AG04449 (cell line): Measurements from ENCODE around the gene CCDC158.

Source experiments
- CTCF ChIA-PET: fragments of 350-600 bp; formaldehyde crosslinking; extraction: SDS; loops from one replicate; lab custom pipeline; 2021; ENCODE audit warnings: antibody characterized with exemption; lab: Yijun Ruan, JAX
- POLR2A ChIA-PET: fragments of 400-600, 350-600 bp; formaldehyde crosslinking; extraction: SDS; loops from one replicate; lab custom pipeline; 2020; ENCODE audit warnings: antibody characterized with exemption, inconsistent platforms; lab: Yijun Ruan, JAX
- DNase-seq: peaks from one replicate; pipeline ENCODE4 v3.0.0-alpha.2; 2010; ENCODE audit warnings: low read depth, low spot score
- H3K4me3 ChIP-seq: 2 replicates; pipeline ENCODE4 v1.5.1; 2011; ENCODE audit warnings: low read depth, mild to moderate bottlenecking, control low read depth, low read length
- CTCF ChIP-seq: IDR thresholded peaks from one replicate; pipeline ENCODE4 v1.5.1; 2011; ENCODE audit warnings: mild to moderate bottlenecking, moderate library complexity, low read length, control low read depth, inconsistent platforms; ENCODE audit not compliant: insufficient read depth; ENCODE audit errors: missing control alignments

CCDC158 gene

GRCh38 chr4:76272073-76272472 is 148.9 kb downstream of the CCDC158 start:
- CTCF ChIA-PET: no interaction called here
- no peak overlapping the region for H3K4me3 ChIP-seq
- TF ChIP-seq CTCF: no peak
- POLR2A ChIA-PET: no interaction called here
- no peak for DNase-seq

- POLR2A ChIA-PET: no interaction called here
- TF ChIP-seq CTCF: no peak
- CTCF ChIA-PET: interaction anchor here (1.5 kb wide), 1 partner anchor 91 kb away, joined by 4 read pairs; no protein-coding TSS in a partner anchor
- DNase-seq: no peak
- no peak overlapping the region for H3K4me3 ChIP-seq
These were observed 149.7 kb downstream of the CCDC158 start for GRCh38 chr4:76271248-76271647.

GRCh38 chr4:76270244-76271175 is 150.4 kb downstream of the CCDC158 start:
- H3K4me3 ChIP-seq: no peak overlapping the region
- no peak for DNase-seq
- CTCF ChIA-PET: interaction anchor here (1.5 kb wide), 1 partner anchor 90 kb away, joined by 4 read pairs; no protein-coding TSS in a partner anchor
- POLR2A ChIA-PET: no interaction called here
- no peak for TF ChIP-seq CTCF

- POLR2A ChIA-PET: no interaction called here
- no peak overlapping the region for H3K4me3 ChIP-seq
- CTCF ChIA-PET: interaction anchor here (1.2 kb wide), 1 partner anchor 11 kb away, joined by 3 read pairs; no protein-coding TSS in a partner anchor
- DNase-seq: no peak
- no peak for TF ChIP-seq CTCF
These were observed 153.1 kb downstream of the CCDC158 start for GRCh38 chr4:76267811-76268210.

- no peak for TF ChIP-seq CTCF
- POLR2A ChIA-PET: no interaction called here
- CTCF ChIA-PET: no interaction called here
- no peak overlapping the region for H3K4me3 ChIP-seq
- no peak for DNase-seq
These were observed 154.3 kb downstream of the CCDC158 start for GRCh38 chr4:76266627-76267026.

GRCh38 chr4:76265631-76266218 is 155.2 kb downstream of the CCDC158 start:
- DNase-seq: no peak
- TF ChIP-seq CTCF: no peak
- ChIA-PET CTCF (no interaction called here), POLR2A (no interaction called here)
- H3K4me3 ChIP-seq: no peak overlapping the region
